ENCODE data around the gene MAPK10.

The MAPK10 gene

DNA sequence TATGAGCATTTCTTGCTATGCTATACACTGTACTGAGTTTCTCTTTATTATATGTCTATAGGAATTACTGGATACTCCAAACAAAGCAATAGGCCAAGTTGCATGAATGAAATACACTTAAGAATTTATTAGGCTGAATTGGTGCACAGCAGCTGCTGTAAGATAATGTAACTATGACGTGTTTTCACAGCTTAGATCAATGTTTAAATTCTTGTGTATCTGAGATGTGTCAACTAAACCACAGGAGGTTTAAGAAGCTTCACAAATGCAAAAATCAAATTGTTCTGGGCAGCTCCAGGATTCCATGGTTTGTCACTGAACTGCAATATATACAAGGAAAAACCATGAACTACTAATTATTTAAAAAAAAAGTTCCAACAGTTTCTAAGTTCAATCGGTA, 156.7 kb downstream of the MAPK10 start:
- no peaks in the 10 kb centered on the region for H3K9me3 ChIP-seq (ENCODE audit: control insufficient read depth, insufficient read depth, low read length)
- no peak overlapping the region for H3K27ac ChIP-seq (ENCODE audit: low read depth, low read length)
- no peak overlapping the region for H3K4me3 ChIP-seq (ENCODE audit: low read length)
- no peaks in the 10 kb centered on the region for H3K4me1 ChIP-seq (ENCODE audit: control insufficient read depth, low read length)
- H4K20me1 ChIP-seq (ENCODE audit: control insufficient read depth, insufficient read depth, low read depth, low read length) = no peaks in the 10 kb centered on the region
- no peak for TF ChIP-seq EZH2phosphoT487 (IDR thresholded peaks at IDR 0.05; ENCODE audit: borderline replicate concordance, low read length)
- TF ChIP-seq, protein P1, sequence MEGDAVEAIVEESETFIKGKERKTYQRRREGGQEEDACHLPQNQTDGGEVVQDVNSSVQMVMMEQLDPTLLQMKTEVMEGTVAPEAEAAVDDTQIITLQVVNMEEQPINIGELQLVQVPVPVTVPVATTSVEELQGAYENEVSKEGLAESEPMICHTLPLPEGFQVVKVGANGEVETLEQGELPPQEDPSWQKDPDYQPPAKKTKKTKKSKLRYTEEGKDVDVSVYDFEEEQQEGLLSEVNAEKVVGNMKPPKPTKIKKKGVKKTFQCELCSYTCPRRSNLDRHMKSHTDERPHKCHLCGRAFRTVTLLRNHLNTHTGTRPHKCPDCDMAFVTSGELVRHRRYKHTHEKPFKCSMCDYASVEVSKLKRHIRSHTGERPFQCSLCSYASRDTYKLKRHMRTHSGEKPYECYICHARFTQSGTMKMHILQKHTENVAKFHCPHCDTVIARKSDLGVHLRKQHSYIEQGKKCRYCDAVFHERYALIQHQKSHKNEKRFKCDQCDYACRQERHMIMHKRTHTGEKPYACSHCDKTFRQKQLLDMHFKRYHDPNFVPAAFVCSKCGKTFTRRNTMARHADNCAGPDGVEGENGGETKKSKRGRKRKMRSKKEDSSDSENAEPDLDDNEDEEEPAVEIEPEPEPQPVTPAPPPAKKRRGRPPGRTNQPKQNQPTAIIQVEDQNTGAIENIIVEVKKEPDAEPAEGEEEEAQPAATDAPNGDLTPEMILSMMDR (IDR thresholded peaks at IDR 0.05; ENCODE audit: low read depth, low read length, poor library complexity, severe bottlenecking) = no peak
- H3K27me3 ChIP-seq (ENCODE audit: control insufficient read depth, low read length) = no peaks in the 10 kb centered on the region
- no peaks in the 10 kb centered on the region for H3K36me3 ChIP-seq (ENCODE audit: control insufficient read depth, low read length)
- peaks cover 9% of the 10 kb centered on the region; the same call in 1 of the 2 replicates for H3K79me2 ChIP-seq (ENCODE audit: control insufficient read depth, low read length)
- no peaks in the 10 kb centered on the region for H3F3A ChIP-seq (ENCODE audit: control insufficient read depth, insufficient read depth)
- no peak overlapping the region for H3K4me2 ChIP-seq (ENCODE audit: low read length)
- no peaks in the 10 kb centered on the region for H3K9me2 ChIP-seq (replicated peaks; ENCODE audit: control insufficient read depth, low read length)

DNA sequence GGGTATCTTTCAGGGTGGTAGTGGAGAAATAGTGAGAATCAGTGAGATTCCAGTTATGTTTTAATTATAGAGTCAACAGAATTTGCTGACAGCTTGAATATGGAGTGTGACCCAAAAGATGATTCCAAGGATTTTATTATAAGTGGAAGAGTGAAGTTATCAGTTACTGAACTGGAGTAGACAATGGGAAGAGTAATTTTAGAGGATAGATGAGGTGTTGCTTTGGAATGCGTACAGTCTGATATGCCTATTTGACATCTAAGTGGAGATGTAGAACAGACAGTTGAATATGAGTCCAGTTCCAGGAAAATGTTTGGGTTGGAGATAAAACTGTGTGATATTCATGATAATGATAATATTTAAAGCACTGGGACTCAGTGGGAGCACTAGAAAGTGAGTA, 174.2 kb downstream of the MAPK10 start:
- H3K4me2 ChIP-seq (ENCODE audit: low read length) = no peak overlapping the region
- H4K20me1 ChIP-seq (ENCODE audit: control insufficient read depth, insufficient read depth, low read depth, low read length) = no peaks in the 10 kb centered on the region
- no peaks in the 10 kb centered on the region for H3K9me2 ChIP-seq (replicated peaks; ENCODE audit: control insufficient read depth, low read length)
- no peaks in the 10 kb centered on the region for H3K4me1 ChIP-seq (ENCODE audit: control insufficient read depth, low read length)
- TF ChIP-seq, protein P1 (IDR thresholded peaks at IDR 0.05; ENCODE audit: low read depth, low read length, poor library complexity, severe bottlenecking) = no peak
- TF ChIP-seq EZH2phosphoT487 (IDR thresholded peaks at IDR 0.05; ENCODE audit: borderline replicate concordance, low read length) = no peak
- H3K9me3 ChIP-seq (ENCODE audit: control insufficient read depth, insufficient read depth, low read length) = no peaks in the 10 kb centered on the region
- H3K36me3 ChIP-seq (ENCODE audit: control insufficient read depth, low read length) = peaks cover 13% of the 10 kb centered on the region
- H3K79me2 ChIP-seq (ENCODE audit: control insufficient read depth, low read length) = no peaks in the 10 kb centered on the region
- H3K4me3 ChIP-seq (ENCODE audit: low read length) = no peak overlapping the region
- no peak overlapping the region for H3K27ac ChIP-seq (ENCODE audit: low read depth, low read length)
- no peaks in the 10 kb centered on the region for H3K27me3 ChIP-seq (ENCODE audit: control insufficient read depth, low read length)
- H3F3A ChIP-seq (ENCODE audit: control insufficient read depth, insufficient read depth) = peaks cover 2% of the 10 kb centered on the region; the same call in 1 of the 2 replicates

DNA sequence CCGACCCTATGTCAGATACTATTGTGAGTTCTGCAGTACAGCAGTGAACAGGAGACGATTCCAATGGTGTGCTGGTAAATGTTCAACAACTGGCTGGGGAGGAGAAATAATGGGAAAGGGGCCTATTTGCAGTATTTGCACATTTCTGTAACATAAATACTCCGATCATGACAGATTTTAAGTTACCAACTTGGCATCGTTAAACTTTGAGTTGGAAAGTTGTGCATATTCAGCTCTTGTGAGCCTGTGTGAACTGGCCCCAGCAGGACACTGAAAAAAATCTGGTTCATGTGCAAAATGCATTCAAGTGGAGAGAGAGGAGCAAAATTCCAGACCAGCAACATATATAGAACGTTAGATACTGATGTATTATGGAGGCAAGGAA, 175.0 kb downstream of the MAPK10 start:
- Histone ChIP-seq H3K27me3 (ENCODE audit: control insufficient read depth, low read length) (no peaks in the 10 kb centered on the region), H3K79me2 (ENCODE audit: control insufficient read depth, low read length) (no peaks in the 10 kb centered on the region), H3K9me2 (replicated peaks; ENCODE audit: control insufficient read depth, low read length) (no peaks in the 10 kb centered on the region), H3K4me2 (ENCODE audit: low read length) (no peak overlapping the region), H3K4me3 (ENCODE audit: low read length) (no peak overlapping the region), H3F3A (ENCODE audit: control insufficient read depth, insufficient read depth) (peaks cover 2% of the 10 kb centered on the region; the same call in 1 of the 2 replicates), H4K20me1 (ENCODE audit: control insufficient read depth, insufficient read depth, low read depth, low read length) (no peaks in the 10 kb centered on the region), H3K36me3 (ENCODE audit: control insufficient read depth, low read length) (peaks cover 13% of the 10 kb centered on the region), H3K27ac (ENCODE audit: low read depth, low read length) (no peak overlapping the region), H3K9me3 (ENCODE audit: control insufficient read depth, insufficient read depth, low read length) (no peaks in the 10 kb centered on the region), H3K4me1 (ENCODE audit: control insufficient read depth, low read length) (no peaks in the 10 kb centered on the region)
- no peak for TF ChIP-seq EZH2phosphoT487 (IDR thresholded peaks at IDR 0.05; ENCODE audit: borderline replicate concordance, low read length)
- TF ChIP-seq, protein P1 (IDR thresholded peaks at IDR 0.05; ENCODE audit: low read depth, low read length, poor library complexity, severe bottlenecking) = no peak
